SK-N-SH (cell line): ENCODE results near the gene AMHR2. TPM values are rescaled to one million over a fixed set of nuclear protein-coding genes. Genes with fewer than 3 reads are reported as not detected.
"Not testable (repeated sequence)": the region's sequence is repeated elsewhere in the genome, so short reads cannot be mapped to it uniquely, and the experiment has no call there.

ENCODE experiments used
- CTCF ChIA-PET: fragments of 300-600, 350-600 bp; formaldehyde crosslinking; extraction: SDS; loops from one replicate; lab custom pipeline; 2021; lab: Yijun Ruan, JAX
- POLR2A ChIA-PET: fragments of 350-600 bp; sonication (Branson Sonifier 250); formaldehyde crosslinking; extraction: SDS; loops from one replicate; lab custom pipeline; 2020; ENCODE audit warnings: antibody characterized with exemption, inconsistent platforms; lab: Yijun Ruan, JAX
- DNase-seq: peaks from one replicate; pipeline ENCODE4 v3.0.0; 2012
- H2AFZ ChIP-seq: fragments of 200-600 bp; sonication (generic); 2 replicates; pipeline ENCODE4 v1.8.1; 2016; ENCODE audit warnings: antibody characterized with exemption, mild to moderate bottlenecking, low read depth
- H3F3A ChIP-seq: fragments of 200-600 bp; sonication (generic); replicated peaks from 2 replicates; pipeline ENCODE3; 2016; ENCODE audit warnings: antibody characterized with exemption, mild to moderate bottlenecking; ENCODE audit not compliant: insufficient read depth
- H3K27ac ChIP-seq, 2 experiments: fragments of 200-500 bp in 1 of 2; fragments of 200-600 bp in 1 of 2; sonication (Bioruptor generic) in 1 of 2; sonication (generic), shearing (Covaris generic) in 1 of 2; 2 replicates each; pipeline versions ENCODE4 v1.5.1 to v1.6.1; 2014 to 2016; ENCODE audit warnings: low read depth in 2 of 2, inconsistent platforms in 1 of 2, low read length in 1 of 2, mild to moderate bottlenecking in 1 of 2, mixed read lengths in 1 of 2
- H3K27me3 ChIP-seq: fragments of 200-600 bp; sonication (generic), shearing (Covaris generic); 2 replicates; pipeline ENCODE4 v1.6.1; 2016; ENCODE audit warnings: mixed run types; ENCODE audit not compliant: insufficient read depth
- H3K36me3 ChIP-seq, 2 experiments: fragments of 200-500 bp in 1 of 2; fragments of 200-600 bp in 1 of 2; sonication (Bioruptor generic) in 1 of 2; sonication (generic) in 1 of 2; replicated peaks in 1 of 2; 2 replicates each; pipeline versions ENCODE3 to v1.5.1; 2014 to 2016; ENCODE audit warnings: low read length in 1 of 2, mild to moderate bottlenecking in 1 of 2; ENCODE audit not compliant: insufficient read depth in 2 of 2, control insufficient read depth in 1 of 2
- H3K4me1 ChIP-seq, 2 experiments: fragments of 200-500 bp in 1 of 2; fragments of 200-600 bp in 1 of 2; sonication (Bioruptor generic) in 1 of 2; sonication (generic), shearing (Covaris generic) in 1 of 2; 2 replicates each; pipeline versions ENCODE4 v1.5.1 to v1.6.1; 2014 to 2016; ENCODE audit warnings: low read depth in 1 of 2, low read length in 1 of 2, mixed run types in 1 of 2; ENCODE audit not compliant: insufficient read depth in 2 of 2, control insufficient read depth in 1 of 2
- H3K4me2 ChIP-seq: fragments of 200-600 bp; sonication (generic), shearing (Covaris generic); 2 replicates; pipeline ENCODE4 v1.6.1; 2017; ENCODE audit warnings: mixed run types
- H3K4me3 ChIP-seq, 2 experiments: fragments of 200-500 bp in 1 of 2; fragments of 200-600 bp in 1 of 2; sonication (Bioruptor generic) in 1 of 2; sonication (generic), shearing (Covaris generic) in 1 of 2; 2 replicates each; pipeline versions ENCODE4 v1.5.1 to v1.8.1; 2014 to 2016; ENCODE audit warnings: low read depth in 2 of 2, inconsistent platforms in 1 of 2, low read length in 1 of 2, mild to moderate bottlenecking in 1 of 2, mixed read lengths in 1 of 2, moderate library complexity in 1 of 2
- H3K79me2 ChIP-seq: fragments of 200-600 bp; sonication (generic); 2 replicates; pipeline ENCODE4 v1.8.1; 2017; ENCODE audit warnings: mild to moderate bottlenecking; ENCODE audit not compliant: insufficient read depth
- H3K9ac ChIP-seq: fragments of 200-600 bp; sonication (generic); 2 replicates; pipeline ENCODE4 v1.6.1; 2017; ENCODE audit warnings: mixed run types
- H3K9me2 ChIP-seq: fragments of 200-600 bp; sonication (generic); 2 replicates; pipeline ENCODE4 v1.6.1; 2017; ENCODE audit warnings: mixed run types
- H3K9me3 ChIP-seq: fragments of 200-600 bp; sonication (generic); 2 replicates; pipeline ENCODE4 v1.6.1; 2017; ENCODE audit warnings: mixed run types, mild to moderate bottlenecking, moderate library complexity
- H4K20me1 ChIP-seq: fragments of 200-600 bp; sonication (generic); 2 replicates; pipeline ENCODE4 v1.6.1; 2017; ENCODE audit warnings: mild to moderate bottlenecking, mixed run types; ENCODE audit not compliant: insufficient read depth
- EP300 ChIP-seq, 2 experiments: IDR thresholded peaks; 2 replicates each; pipeline versions ENCODE4 v1.4.0 to v1.6.1; 2012; ENCODE audit warnings: borderline replicate concordance in 1 of 2, low read depth in 1 of 2, low read length in 1 of 2
- WGBS: methylation state at CpG from one replicate; pipeline ENCODE4 v1.1.6; 2017; ENCODE audit warnings: low lambda C conversion rate; 5-methylcytosine and 5-hydroxymethylcytosine counted together
- polyA plus RNA-seq, 3 experiments: library from polyadenylated mRNA; depleted of rRNA; stranded (reverse); fragments of >200 nt; gene quantifications; 2 replicates each; pipeline ENCODE4 v1.2.3, GENCODE V29; 2012
- TF ChIP-seq, protein P1 (sequence below): IDR thresholded peaks from 2 replicates; pipeline ENCODE4 v1.6.1; 2012; ENCODE audit warnings: mild to moderate bottlenecking, low read depth, low read length, moderate library complexity
- TF ChIP-seq, protein P2 (sequence below): IDR thresholded peaks from 2 replicates; pipeline ENCODE4 v1.4.0; 2012; ENCODE audit warnings: low read depth, borderline replicate concordance

The AMHR2 gene
- polyA plus RNA-seq, 1 of the 3 experiments (the other 2 are of a cell fraction) = 0.03 TPM

DNA sequence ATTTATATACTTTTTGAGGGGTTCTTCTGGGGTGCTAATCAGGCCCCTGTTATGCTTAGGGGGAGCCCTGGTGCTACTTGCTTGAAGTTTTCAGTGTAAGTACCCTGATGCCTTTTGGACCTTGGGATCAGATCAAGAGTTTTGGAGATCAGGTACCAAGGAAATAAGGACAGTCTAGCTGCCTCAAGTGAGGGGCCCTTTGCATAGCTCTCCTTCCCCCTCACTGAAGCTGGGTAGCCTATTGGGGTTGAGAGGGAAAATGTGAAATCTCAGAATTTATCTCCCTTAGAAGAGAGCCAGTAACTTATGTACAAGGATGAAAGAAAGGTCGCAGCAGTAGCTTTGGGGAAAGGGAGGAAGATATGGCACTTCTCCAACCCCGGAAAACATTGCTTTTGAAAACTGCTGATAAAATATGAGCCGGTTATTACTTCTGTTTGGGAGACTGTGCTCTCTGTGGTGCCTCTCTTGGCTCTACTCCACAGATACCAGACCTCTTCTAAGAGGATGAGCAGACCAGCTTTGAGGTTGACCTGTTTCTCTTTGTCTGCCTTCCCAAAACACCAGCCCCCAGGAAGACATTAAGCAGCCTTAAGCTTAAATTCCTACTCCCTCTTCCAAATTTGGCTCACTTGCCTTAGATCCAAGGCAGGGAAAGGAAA is 8.8 kb upstream of the AMHR2 start (continued):
- TF ChIP-seq, protein P1, sequence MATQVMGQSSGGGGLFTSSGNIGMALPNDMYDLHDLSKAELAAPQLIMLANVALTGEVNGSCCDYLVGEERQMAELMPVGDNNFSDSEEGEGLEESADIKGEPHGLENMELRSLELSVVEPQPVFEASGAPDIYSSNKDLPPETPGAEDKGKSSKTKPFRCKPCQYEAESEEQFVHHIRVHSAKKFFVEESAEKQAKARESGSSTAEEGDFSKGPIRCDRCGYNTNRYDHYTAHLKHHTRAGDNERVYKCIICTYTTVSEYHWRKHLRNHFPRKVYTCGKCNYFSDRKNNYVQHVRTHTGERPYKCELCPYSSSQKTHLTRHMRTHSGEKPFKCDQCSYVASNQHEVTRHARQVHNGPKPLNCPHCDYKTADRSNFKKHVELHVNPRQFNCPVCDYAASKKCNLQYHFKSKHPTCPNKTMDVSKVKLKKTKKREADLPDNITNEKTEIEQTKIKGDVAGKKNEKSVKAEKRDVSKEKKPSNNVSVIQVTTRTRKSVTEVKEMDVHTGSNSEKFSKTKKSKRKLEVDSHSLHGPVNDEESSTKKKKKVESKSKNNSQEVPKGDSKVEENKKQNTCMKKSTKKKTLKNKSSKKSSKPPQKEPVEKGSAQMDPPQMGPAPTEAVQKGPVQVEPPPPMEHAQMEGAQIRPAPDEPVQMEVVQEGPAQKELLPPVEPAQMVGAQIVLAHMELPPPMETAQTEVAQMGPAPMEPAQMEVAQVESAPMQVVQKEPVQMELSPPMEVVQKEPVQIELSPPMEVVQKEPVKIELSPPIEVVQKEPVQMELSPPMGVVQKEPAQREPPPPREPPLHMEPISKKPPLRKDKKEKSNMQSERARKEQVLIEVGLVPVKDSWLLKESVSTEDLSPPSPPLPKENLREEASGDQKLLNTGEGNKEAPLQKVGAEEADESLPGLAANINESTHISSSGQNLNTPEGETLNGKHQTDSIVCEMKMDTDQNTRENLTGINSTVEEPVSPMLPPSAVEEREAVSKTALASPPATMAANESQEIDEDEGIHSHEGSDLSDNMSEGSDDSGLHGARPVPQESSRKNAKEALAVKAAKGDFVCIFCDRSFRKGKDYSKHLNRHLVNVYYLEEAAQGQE = no peak
- TF ChIP-seq, protein P2, sequence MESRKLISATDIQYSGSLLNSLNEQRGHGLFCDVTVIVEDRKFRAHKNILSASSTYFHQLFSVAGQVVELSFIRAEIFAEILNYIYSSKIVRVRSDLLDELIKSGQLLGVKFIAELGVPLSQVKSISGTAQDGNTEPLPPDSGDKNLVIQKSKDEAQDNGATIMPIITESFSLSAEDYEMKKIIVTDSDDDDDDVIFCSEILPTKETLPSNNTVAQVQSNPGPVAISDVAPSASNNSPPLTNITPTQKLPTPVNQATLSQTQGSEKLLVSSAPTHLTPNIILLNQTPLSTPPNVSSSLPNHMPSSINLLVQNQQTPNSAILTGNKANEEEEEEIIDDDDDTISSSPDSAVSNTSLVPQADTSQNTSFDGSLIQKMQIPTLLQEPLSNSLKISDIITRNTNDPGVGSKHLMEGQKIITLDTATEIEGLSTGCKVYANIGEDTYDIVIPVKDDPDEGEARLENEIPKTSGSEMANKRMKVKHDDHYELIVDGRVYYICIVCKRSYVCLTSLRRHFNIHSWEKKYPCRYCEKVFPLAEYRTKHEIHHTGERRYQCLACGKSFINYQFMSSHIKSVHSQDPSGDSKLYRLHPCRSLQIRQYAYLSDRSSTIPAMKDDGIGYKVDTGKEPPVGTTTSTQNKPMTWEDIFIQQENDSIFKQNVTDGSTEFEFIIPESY = no peak
- TF ChIP-seq EP300 (IDR thresholded peaks at IDR 0.05; ENCODE audit: borderline replicate concordance in 1 of 2, low read depth in 1 of 2, low read length in 1 of 2) = peak in 1 of 2 experiments; percentile 77; a peak in 2 of 4 replicates

DNA sequence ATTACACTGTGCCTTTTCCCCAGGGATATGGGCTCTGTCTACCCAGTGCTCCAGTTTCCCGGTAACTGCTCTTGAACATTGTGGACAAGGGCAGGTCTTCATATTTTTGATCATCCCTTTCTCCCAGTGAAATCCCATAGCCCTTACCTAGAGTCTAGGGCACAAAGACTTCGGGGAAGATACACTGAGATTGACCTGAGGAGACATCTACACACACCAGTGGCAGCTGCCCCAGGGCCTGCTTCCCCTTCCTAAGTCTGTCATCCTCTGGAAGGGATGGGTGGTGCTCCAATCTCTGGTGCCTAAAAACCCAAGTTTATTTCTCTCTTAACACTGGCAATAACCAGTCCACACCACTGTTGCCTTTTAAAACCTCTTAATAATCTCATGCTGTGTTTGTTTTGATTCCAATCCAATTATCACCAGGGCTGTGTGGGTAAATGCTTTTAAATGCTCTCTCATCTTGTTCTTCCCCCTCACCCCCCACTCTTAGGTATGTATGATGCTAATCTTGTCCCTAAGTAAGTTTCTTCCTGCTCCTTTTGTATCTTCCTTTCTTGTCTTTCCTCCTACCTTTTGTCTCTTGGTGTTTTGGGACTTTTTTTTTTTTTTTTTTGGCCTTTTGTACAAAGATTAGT is 7.8 kb upstream of the AMHR2 start:
- POLR2A ChIA-PET = interaction anchor here (0.7 to 1.3 kb wide), 5 partner anchors 25 to 117 kb away, joined by 3 to 5 read pairs (median 3); partner anchors contain the start of gene MYG1

DNA sequence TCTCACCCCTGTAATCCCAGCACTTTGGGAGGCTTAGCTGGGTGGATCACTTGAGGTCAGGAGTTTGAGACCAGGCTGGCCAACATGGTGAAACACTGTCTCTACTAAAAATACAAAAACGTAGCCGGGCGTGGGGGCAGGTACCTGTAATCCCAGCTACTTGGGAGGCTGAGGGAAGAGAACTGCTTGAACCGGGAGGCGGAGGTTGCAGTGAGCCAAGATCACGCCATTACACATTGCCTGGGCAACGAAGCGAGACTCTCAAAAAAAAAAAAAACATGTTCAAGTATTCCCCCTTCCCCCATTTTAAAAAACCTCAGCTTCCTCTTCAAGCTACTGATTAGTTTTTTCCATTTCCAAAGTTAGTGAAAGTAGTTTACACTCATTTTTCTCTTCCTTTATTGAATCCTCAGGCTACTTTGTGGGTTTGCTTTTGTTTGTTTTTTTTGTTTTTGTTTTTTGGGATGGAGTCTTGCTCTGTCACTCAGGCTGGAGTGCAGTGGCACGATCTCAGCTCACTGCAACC is 6.3 kb upstream of the AMHR2 start:
- DNase-seq, H3K4me3 ChIP-seq, H3K9ac ChIP-seq, H3K79me2 ChIP-seq, H3K27me3 ChIP-seq, H3K36me3 ChIP-seq, H3K9me2 ChIP-seq, H3K4me2 ChIP-seq, H4K20me1 ChIP-seq, H2AFZ ChIP-seq, H3K27ac ChIP-seq, H3K9me3 ChIP-seq: not testable (repeated sequence)
- Histone ChIP-seq H3K4me1 (peaks cover 40 to 46% of the 10 kb centered on the region in 2 experiments), H3F3A (peaks cover 34% of the 10 kb centered on the region)
- POLR2A ChIA-PET = interaction anchor here (0.6 kb wide), 1 partner anchor 924 kb away, joined by 3 read pairs; no protein-coding TSS in a partner anchor
- 93% methylated on average over 9 of the region's 9 CpGs for WGBS
- CTCF ChIA-PET = interaction anchor here (0.8 to 3.0 kb wide), 9 partner anchors 11 to 96 kb away, joined by 3 to 29 read pairs (median 6); partner anchors contain the start of genes AAAS and PRR13

More for the DNA sequence above, 7.8 kb upstream of the AMHR2 start:
- peaks cover 8 to 14% of the 10 kb centered on the region in 2 experiments for H3K36me3 ChIP-seq
- H3K9ac ChIP-seq, DNase-seq, H2AFZ ChIP-seq, H4K20me1 ChIP-seq, H3K9me2 ChIP-seq, H3K79me2 ChIP-seq, H3K9me3 ChIP-seq, H3K27me3 ChIP-seq, H3K4me3 ChIP-seq: not testable (repeated sequence)
- H3K4me1 ChIP-seq = peaks cover 47 to 48% of the 10 kb centered on the region in 2 experiments
- peaks cover 41% of the 10 kb centered on the region for H3F3A ChIP-seq
- peak overlapping the region; percentile 69 for H3K4me2 ChIP-seq
- 48% methylated on average over 2 of the region's 2 CpGs for WGBS
- H3K27ac ChIP-seq = peak overlapping the region; percentile 73 to 99; a peak in 3 of 4 replicates
- CTCF ChIA-PET = interaction anchor here (1.3 to 3.0 kb wide), 7 partner anchors 10 to 71 kb away, joined by 3 to 29 read pairs (median 7); no protein-coding TSS in a partner anchor
